HG03469 (cell line): Measurements from ENCODE around the gene GRIP2.

Experiments used
- ATAC-seq: cut with Tn5 transposase; IDR thresholded peaks from one replicate; pipeline ENCODE4 v1.9.1; 2021; ENCODE audit warnings: mild to moderate bottlenecking, moderate library complexity, moderate number of reproducible peaks; ENCODE audit not compliant: unreplicated experiment

Gene GRIP2

GRCh38 chr3:14440531-14441239 is 99.5 kb downstream of the GRIP2 start:
- ATAC-seq, result no peak

- no peak for ATAC-seq
Measured at GRCh38 chr3:14440168-14440518, 100.0 kb downstream of the GRIP2 start.

- no peak for ATAC-seq
Measured at GRCh38 chr3:14439501-14440167, 100.5 kb downstream of the GRIP2 start.
